ENCODE results near the gene ATP13A3. TPM values are rescaled to one million over a fixed set of nuclear protein-coding genes. Genes with fewer than 3 reads are reported as not detected.

ATP13A3 gene
- total and polyA plus RNA-seq, 2 of the 4 experiments (the other 2 are of a cell fraction): 48.1 to 154 TPM

DNA sequence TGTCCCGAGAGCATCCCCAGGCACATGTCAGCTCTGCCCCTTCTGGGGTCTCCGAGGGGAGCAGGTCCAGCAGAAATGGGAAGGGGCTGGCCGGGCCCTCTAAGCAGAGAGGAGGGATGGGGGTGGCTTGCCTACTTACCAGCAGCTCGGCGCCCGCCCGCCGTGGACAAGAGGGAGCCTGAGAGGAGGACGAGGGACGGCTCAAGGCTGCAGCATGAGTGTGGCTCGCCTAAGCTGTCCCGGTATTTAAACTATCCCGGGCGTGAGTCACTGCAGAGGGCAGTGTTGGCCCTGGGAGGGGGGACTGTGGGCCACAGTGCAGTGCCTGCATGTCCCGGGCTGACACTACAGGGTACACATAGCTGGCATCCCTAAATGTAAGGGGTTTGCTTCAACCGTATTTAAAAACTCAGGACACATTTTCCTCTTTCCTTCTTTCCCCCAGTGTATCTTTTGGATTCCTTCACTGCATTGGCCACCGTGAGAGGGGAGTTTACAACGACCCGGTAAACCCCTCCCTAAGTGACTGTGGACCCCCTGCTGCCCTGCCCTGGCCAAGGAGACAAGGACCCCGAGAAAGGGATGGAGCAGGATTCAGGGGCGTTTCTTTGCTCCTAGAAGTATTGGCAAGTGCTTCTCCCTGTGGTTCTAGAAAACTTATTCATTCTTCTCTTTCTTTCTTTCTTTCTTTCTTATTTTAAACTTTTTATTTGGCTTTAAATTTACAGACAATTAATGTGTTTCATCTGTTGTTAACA is 117.1 kb downstream of the ATP13A3 start, which contains the start of gene LRRC15:
Gene LRRC15 (minus strand): TSS at position 222 of the 758 bp plus-strand sequence. CDS start 8,700 bp downstream, outside the sequence.
- H4K20me1 ChIP-seq (ENCODE audit: insufficient read depth, low read length): no peaks in the 10 kb centered on the region
- no peak for TF ChIP-seq NFE2L2 (IDR thresholded peaks at IDR 0.05; ENCODE audit: low read depth, low read length)
- 0 out of 2 replicates have a peak, but pooled peaks have one; percentile 30 for TF ChIP-seq MAZ (IDR thresholded peaks at IDR 0.05; ENCODE audit: borderline replicate concordance, low read depth, low read length)
- TF ChIP-seq CEBPB (IDR thresholded peaks at IDR 0.05; ENCODE audit: low read depth, low read length): no peak
- TF ChIP-seq SMC3 (IDR thresholded peaks at IDR 0.05; ENCODE audit: low read depth, low read length): no peak
- TF ChIP-seq RAD21 (IDR thresholded peaks at IDR 0.05; ENCODE audit: low read length): no peak
- no peak for TF ChIP-seq RCOR1 (IDR thresholded peaks at IDR 0.05; ENCODE audit: insufficient replicate concordance, low read length)
- TF ChIP-seq RFX5 (IDR thresholded peaks at IDR 0.05; ENCODE audit: low read depth, low read length): no peak
- TF ChIP-seq POLR2A (IDR thresholded peaks at IDR 0.05; ENCODE audit: low read depth, low read length): peak; percentile 64; the same call in 1 of the 2 replicates
- TF ChIP-seq, protein P1, sequence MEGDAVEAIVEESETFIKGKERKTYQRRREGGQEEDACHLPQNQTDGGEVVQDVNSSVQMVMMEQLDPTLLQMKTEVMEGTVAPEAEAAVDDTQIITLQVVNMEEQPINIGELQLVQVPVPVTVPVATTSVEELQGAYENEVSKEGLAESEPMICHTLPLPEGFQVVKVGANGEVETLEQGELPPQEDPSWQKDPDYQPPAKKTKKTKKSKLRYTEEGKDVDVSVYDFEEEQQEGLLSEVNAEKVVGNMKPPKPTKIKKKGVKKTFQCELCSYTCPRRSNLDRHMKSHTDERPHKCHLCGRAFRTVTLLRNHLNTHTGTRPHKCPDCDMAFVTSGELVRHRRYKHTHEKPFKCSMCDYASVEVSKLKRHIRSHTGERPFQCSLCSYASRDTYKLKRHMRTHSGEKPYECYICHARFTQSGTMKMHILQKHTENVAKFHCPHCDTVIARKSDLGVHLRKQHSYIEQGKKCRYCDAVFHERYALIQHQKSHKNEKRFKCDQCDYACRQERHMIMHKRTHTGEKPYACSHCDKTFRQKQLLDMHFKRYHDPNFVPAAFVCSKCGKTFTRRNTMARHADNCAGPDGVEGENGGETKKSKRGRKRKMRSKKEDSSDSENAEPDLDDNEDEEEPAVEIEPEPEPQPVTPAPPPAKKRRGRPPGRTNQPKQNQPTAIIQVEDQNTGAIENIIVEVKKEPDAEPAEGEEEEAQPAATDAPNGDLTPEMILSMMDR (conservative IDR thresholded peaks at IDR 0.05; ENCODE audit: low read depth, low read length): no peak
- TF ChIP-seq MXI1 (IDR thresholded peaks at IDR 0.05; ENCODE audit: borderline replicate concordance, low read depth, low read length): no peak
- no peak for TF ChIP-seq BHLHE40 (IDR thresholded peaks at IDR 0.05; ENCODE audit: low read depth, low read length)
- TF ChIP-seq, protein P2, sequence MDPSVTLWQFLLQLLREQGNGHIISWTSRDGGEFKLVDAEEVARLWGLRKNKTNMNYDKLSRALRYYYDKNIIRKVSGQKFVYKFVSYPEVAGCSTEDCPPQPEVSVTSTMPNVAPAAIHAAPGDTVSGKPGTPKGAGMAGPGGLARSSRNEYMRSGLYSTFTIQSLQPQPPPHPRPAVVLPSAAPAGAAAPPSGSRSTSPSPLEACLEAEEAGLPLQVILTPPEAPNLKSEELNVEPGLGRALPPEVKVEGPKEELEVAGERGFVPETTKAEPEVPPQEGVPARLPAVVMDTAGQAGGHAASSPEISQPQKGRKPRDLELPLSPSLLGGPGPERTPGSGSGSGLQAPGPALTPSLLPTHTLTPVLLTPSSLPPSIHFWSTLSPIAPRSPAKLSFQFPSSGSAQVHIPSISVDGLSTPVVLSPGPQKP (IDR thresholded peaks at IDR 0.05; ENCODE audit: borderline replicate concordance, low read depth, low read length): no peak
- no peak for TF ChIP-seq CHD1 (IDR thresholded peaks at IDR 0.05; ENCODE audit: low read depth, low read length)
- TF ChIP-seq, protein P3, sequence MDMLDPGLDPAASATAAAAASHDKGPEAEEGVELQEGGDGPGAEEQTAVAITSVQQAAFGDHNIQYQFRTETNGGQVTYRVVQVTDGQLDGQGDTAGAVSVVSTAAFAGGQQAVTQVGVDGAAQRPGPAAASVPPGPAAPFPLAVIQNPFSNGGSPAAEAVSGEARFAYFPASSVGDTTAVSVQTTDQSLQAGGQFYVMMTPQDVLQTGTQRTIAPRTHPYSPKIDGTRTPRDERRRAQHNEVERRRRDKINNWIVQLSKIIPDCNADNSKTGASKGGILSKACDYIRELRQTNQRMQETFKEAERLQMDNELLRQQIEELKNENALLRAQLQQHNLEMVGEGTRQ (IDR thresholded peaks at IDR 0.05; ENCODE audit: low read depth, low read length): no peak

More for the DNA sequence above, 117.1 kb downstream of the ATP13A3 start, which contains the start of gene LRRC15:
- Histone ChIP-seq H4K5ac (ENCODE audit: low read depth, low read length) (no peak within 1 kb of the TSS), H3K14ac (replicated peaks; ENCODE audit: low read depth, low read length) (peak within 1 kb of the TSS; percentile 71; the same call in 1 of the 2 replicates), H3K56ac (ENCODE audit: extremely low read depth, insufficient read depth, low read length) (no peak within 1 kb of the TSS; the same call in 1 of the 2 replicates), H2BK120ac (ENCODE audit: low read depth, low read length) (peak within 1 kb of the TSS; percentile 66), H3K27ac (ENCODE audit: insufficient read depth, low read length) (no peak within 1 kb of the TSS), H3K9ac (ENCODE audit: low read depth, low read length) (no peak within 1 kb of the TSS), H3K4me2 (ENCODE audit: low read depth, low read length) (no peak within 1 kb of the TSS), H3K9me3 (ENCODE audit: control insufficient read depth, insufficient read depth, low read length) (no peaks in the 10 kb centered on the region), H2AK5ac (ENCODE audit: low read depth, low read length) (peak within 1 kb of the TSS; percentile 56; the same call in 1 of the 2 replicates), H3K4ac (ENCODE audit: low read depth, low read length) (peak within 1 kb of the TSS; percentile 83), H3K36me3 (ENCODE audit: control insufficient read depth, insufficient read depth, low read length) (no peaks in the 10 kb centered on the region), H2BK15ac (ENCODE audit: low read depth, low read length) (peak within 1 kb of the TSS; percentile 85; the same call in 1 of the 3 replicates), H4K8ac (ENCODE audit: low read depth in 2 of 2, low read length in 2 of 2) (peak within 1 kb of the TSS in 1 of 2 experiments; percentile 59; a peak in 1 of 4 replicates), H3K79me1 (ENCODE audit: low read depth in 1 of 2, low read length in 2 of 2) (no peaks in the 10 kb centered on the region), H2BK20ac (ENCODE audit: low read depth, low read length) (peak within 1 kb of the TSS; percentile 45), H4K91ac (ENCODE audit: insufficient read depth, low read depth, low read length) (peak within 1 kb of the TSS; percentile 53; the same call in 1 of the 2 replicates), H3K9me1 (ENCODE audit: insufficient read depth, low read length) (peaks cover 6% of the 10 kb centered on the region; the same call in 1 of the 2 replicates), H2BK5ac (ENCODE audit: low read depth, low read length, poor library complexity, severe bottlenecking) (no peak within 1 kb of the TSS), H3K27me3 (ENCODE audit: control insufficient read depth, insufficient read depth, low read length) (0 out of 2 replicates have a peak, but pooled peaks cover 3% of the 10 kb centered on the region), H2AK9ac (replicated peaks; ENCODE audit: low read depth, low read length, poor library complexity) (peak within 1 kb of the TSS; percentile 25), H3K18ac (ENCODE audit: low read depth, low read length) (no peak within 1 kb of the TSS), H3K4me3 (ENCODE audit: insufficient read depth, low read depth, low read length) (no peak within 1 kb of the TSS), H3K23ac (ENCODE audit: low read depth, low read length) (peak within 1 kb of the TSS; percentile 75), H2AFZ (replicated peaks; ENCODE audit: low read length, poor library complexity) (peak within 1 kb of the TSS; percentile 75), H3K4me1 (ENCODE audit: control insufficient read depth, insufficient read depth, low read length) (peaks cover 23% of the 10 kb centered on the region)
- ATAC-seq (ENCODE audit: low read depth) (peak; percentile 82), DNase-seq (peak; percentile 71)
- ChIA-PET CTCF (interaction anchor here (0.6 to 1.9 kb wide), 2 partner anchors 26 to 305 kb away, joined by 3 to 4 read pairs; no protein-coding TSS in a partner anchor), POLR2A (ENCODE audit: unreplicated experiment) (no interaction called here)
- WGBS, 2 experiments (ENCODE audit: extremely low coverage in 2 of 2, insufficient read length in 1 of 2): 18% methylated on average over 11 of the region's 21 CpGs; no CpG with 5 or more reads in 1 of the 2 experiments
- dilution Hi-C loops (cut with HindIII; ENCODE audit: low sequenced_read_pairs, unreplicated experiment) (no loop called here), intact Hi-C loops (cut with micrococcal nuclease) (no loop called here), in situ Hi-C loops (cut with MboI; ENCODE audit: low sequenced_read_pairs) (no loop called here)
- BruUV-seq (replicated peaks): no TSS peak

Measured in IMR-90 (cell line).